Lower lobe of right lung (tissue), 2 donors: ENCODE results near the gene GAS2. TPM values are rescaled to one million over a fixed set of nuclear protein-coding genes. Genes with fewer than 3 reads are reported as not detected.

Experiments
- ATAC-seq, 2 donors: fragments of 200-7000 bp; cut with Tn5 transposase; one replicate each; pipeline ENCODE4 v1.9.1; 2020 to 2022; ENCODE audit warnings: mild to moderate bottlenecking in 2 of 2, moderate library complexity in 2 of 2
- DNase-seq: peaks from one replicate; pipeline ENCODE4 v3.0.0-alpha.2; 2020
- H3K27ac ChIP-seq: fragments of 200-600 bp; one replicate; pipeline ENCODE4 v1.8.0; 2022
- H3K27me3 ChIP-seq: fragments of 200-600 bp; one replicate; pipeline ENCODE4 v1.8.0; 2022; ENCODE audit warnings: low read depth
- H3K36me3 ChIP-seq: fragments of 200-600 bp; one replicate; pipeline ENCODE4 v1.8.0; 2022; ENCODE audit warnings: mild to moderate bottlenecking
- H3K4me1 ChIP-seq: fragments of 200-600 bp; one replicate; pipeline ENCODE4 v1.8.0; 2022
- H3K4me3 ChIP-seq: fragments of 200-600 bp; one replicate; pipeline ENCODE4 v1.8.0; 2022; ENCODE audit warnings: mild to moderate bottlenecking
- H3K9me3 ChIP-seq: fragments of 200-600 bp; one replicate; pipeline ENCODE4 v1.8.0; 2022
- intact Hi-C: fragments of 100-400 bp; cut with DNase I; formaldehyde crosslinking; loops from one replicate; pipeline ENCODE4 v1.11.0; 2022
- total RNA-seq: library from RNA; stranded (reverse); fragmentation: NEBNext Ultra II Directional; extraction: Animal tissue kit (Norgen Biotek cat#: 25700); gene quantifications from one replicate; pipeline ENCODE4 v1.2.1, GENCODE V29; 2021
- TF ChIP-seq, protein P1 (sequence below): fragments of 200-600 bp; IDR thresholded peaks from one replicate; pipeline ENCODE4 v1.8.0; 2022; ENCODE audit warnings: antibody characterized with exemption, mild to moderate bottlenecking
- donor health status: DM: no; HTN: yes; CAD: no; lungs with severe emphysema.

GAS2 gene
- total RNA-seq, 1 donor from 2014 or later, result 2.6 TPM

DNA sequence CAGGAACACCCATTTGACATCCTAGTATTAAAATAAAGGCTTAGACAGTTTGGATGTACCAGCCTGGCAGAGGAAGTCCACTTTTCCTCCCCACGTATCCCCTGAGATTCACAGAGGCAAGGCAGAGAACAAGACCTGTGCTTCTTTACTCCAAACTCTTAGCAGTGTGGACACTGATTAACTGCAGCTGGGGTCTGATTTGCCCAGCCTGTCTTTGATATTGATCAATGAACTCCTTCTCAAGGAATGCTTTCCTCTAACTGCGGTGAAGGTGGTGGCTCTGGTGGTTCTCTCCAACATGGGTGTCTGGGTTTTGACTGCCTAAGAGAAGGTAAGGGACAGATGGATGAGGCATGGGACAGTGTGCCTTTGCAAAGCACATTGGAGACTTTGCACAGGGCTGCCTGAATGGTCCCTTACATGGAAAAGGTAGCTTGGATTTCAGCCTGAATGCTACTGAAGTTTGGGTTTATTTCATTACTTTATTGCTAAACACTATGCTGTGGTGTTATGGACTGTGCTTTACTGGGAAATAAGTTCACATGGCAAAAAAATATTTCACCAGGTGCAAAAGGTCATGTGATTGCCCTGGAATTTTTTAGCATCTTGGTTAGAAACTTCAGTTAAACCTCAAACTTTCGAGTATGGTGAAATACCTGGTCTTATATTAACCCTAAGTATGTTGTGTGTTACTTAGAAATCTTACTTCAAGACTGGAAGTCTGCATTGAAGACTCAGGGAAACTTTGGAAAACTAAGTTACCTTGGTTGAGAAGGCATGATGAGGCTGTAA is 1.8 kb downstream of the GAS2 start:
- Histone ChIP-seq H3K4me3 (no peak overlapping the region), H3K4me1 (no peaks in the 10 kb centered on the region), H3K36me3 (no peaks in the 10 kb centered on the region), H3K27ac (no peak overlapping the region), H3K27me3 (peaks cover 28% of the 10 kb centered on the region), H3K9me3 (no peaks in the 10 kb centered on the region)
- ATAC-seq, result no peak
- intact Hi-C loops, result no loop called here
- DNase-seq, result no peak
- TF ChIP-seq, protein P1, sequence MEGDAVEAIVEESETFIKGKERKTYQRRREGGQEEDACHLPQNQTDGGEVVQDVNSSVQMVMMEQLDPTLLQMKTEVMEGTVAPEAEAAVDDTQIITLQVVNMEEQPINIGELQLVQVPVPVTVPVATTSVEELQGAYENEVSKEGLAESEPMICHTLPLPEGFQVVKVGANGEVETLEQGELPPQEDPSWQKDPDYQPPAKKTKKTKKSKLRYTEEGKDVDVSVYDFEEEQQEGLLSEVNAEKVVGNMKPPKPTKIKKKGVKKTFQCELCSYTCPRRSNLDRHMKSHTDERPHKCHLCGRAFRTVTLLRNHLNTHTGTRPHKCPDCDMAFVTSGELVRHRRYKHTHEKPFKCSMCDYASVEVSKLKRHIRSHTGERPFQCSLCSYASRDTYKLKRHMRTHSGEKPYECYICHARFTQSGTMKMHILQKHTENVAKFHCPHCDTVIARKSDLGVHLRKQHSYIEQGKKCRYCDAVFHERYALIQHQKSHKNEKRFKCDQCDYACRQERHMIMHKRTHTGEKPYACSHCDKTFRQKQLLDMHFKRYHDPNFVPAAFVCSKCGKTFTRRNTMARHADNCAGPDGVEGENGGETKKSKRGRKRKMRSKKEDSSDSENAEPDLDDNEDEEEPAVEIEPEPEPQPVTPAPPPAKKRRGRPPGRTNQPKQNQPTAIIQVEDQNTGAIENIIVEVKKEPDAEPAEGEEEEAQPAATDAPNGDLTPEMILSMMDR, result no peak

DNA sequence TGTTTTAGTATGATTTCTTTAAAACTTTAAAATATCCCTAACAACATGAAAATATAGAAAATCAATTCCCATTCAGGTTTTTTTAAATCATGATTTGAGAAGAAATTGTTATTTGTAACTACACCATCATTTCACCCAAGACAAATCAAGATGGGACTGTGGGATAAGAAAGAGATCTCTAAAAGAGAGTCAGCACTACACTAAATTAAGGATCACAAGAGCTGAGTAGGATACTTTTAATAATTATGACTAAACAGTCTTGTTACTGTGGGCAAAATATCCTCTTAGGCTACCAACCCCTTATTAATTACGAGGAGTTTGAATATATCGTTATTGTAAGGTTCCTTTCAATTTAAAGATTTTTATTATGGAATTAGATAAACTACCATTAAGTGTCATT is 3.0 kb downstream of the GAS2 start:
- Histone ChIP-seq H3K27ac (no peak overlapping the region), H3K4me1 (no peaks in the 10 kb centered on the region), H3K4me3 (no peak overlapping the region), H3K36me3 (no peaks in the 10 kb centered on the region), H3K9me3 (no peaks in the 10 kb centered on the region), H3K27me3 (peaks cover 28% of the 10 kb centered on the region)
- intact Hi-C loops, result no loop called here
- ATAC-seq (no peak), DNase-seq (no peak)
- TF ChIP-seq, protein P1, result no peak

DNA sequence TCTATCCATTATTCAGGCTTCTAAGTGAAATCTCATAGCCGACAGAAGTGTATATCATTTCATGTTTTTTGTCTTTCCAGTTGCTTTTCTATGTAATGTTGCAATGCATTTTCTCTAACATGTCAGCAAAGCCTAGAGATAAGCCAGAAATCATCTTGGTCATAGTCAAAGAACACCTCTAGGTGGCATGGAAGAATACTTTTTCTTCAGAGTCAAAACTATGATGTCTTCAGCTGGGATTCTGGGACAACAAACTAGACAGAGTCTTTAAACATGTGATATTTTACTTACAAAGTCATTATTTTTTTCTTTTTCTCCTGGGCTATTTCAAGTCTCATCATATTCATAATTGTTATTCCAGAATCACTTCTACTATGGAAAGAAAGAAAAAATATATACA is 4.4 kb downstream of the GAS2 start:
- Histone ChIP-seq H3K4me3 (no peak overlapping the region), H3K36me3 (no peaks in the 10 kb centered on the region), H3K4me1 (no peaks in the 10 kb centered on the region), H3K27me3 (peaks cover 26% of the 10 kb centered on the region), H3K27ac (no peak overlapping the region), H3K9me3 (no peaks in the 10 kb centered on the region)
- no peak for ATAC-seq
- DNase-seq, result no peak
- TF ChIP-seq, protein P1, result no peak
- intact Hi-C loops, result no loop called here

DNA sequence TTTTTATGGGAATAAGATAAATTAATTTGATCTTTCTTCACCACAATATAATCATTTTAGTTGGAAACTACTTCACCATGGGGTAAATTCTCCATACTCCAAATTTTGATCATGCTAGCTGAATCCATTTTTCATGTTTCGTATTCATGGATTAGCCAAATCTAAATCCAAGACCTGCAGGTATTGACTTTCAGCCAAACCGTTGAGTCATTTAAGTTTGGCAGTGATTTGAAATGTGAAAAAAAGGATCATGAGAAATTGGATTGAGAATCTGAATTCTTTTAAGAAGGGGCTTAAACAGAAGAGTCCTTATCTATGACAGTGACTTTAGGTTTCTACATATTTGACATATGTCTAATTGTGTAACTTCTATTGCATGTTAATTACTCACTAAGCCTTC is 5.3 kb downstream of the GAS2 start:
- Histone ChIP-seq H3K27me3 (peaks cover 21% of the 10 kb centered on the region), H3K9me3 (no peaks in the 10 kb centered on the region), H3K4me3 (no peak overlapping the region), H3K4me1 (no peaks in the 10 kb centered on the region), H3K27ac (no peak overlapping the region), H3K36me3 (no peaks in the 10 kb centered on the region)
- TF ChIP-seq, protein P1, result no peak
- DNase-seq (no peak), ATAC-seq (no peak)
- intact Hi-C loops, result no loop called here

DNA sequence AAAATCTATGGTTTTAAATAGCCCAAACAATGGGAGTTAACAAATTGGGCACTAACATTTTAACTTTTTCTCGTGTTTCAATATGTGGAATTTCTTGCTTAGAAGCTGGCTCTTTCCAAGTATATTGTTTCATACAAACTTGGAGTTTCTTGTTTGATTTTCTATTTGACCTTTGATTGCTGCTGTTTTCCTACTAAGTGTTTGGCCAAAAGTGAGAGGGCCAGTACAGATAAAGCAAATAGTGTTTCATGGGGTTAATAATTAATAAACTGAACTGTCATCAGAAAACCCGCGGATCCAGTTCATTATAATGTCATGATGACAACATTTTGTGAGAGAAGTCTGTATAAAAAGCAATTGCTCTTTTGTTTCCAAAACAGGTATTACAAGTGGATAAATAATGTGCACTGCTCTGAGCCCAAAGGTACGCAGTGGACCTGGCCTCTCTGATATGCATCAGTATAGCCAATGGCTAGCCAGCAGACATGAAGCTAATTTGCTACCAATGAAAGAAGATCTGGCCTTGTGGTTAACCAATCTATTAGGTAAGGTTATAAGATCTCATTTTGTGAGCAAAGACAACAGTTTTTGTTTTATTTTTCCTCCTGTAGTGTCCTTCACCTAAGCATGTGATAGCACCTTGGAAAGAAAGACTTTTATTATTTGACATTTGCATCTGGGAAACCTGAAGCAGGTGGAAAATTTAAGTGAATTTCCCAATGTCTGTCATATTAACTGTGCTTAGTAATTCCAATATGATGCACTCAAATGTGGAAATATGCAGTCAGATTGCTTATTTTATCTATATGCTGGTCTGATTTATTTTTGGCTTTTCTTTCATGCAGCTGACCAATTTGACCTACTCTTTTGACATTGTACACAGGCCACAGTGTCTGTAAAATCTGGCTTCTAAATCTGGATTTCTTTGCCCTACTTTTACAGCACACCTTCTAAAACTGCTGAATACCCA is 8.3 kb downstream of the GAS2 start:
- no peaks in the 10 kb centered on the region for H3K4me1 ChIP-seq

More for the DNA sequence above, 8.3 kb downstream of the GAS2 start:
- H3K9me3 ChIP-seq, result no peaks in the 10 kb centered on the region
- ATAC-seq (no peak), DNase-seq (no peak)
- H3K27ac ChIP-seq, result no peak overlapping the region
- H3K27me3 ChIP-seq, result no peaks in the 10 kb centered on the region
- H3K4me3 ChIP-seq, result no peak overlapping the region
- intact Hi-C loops, result no loop called here
- H3K36me3 ChIP-seq, result no peaks in the 10 kb centered on the region
- TF ChIP-seq, protein P1, result no peak
